GM19455 (cell line): ENCODE data around the gene AGT.

Experiments
- ATAC-seq: cut with Tn5 transposase; IDR thresholded peaks from one replicate; pipeline ENCODE4 v1.9.1; 2021; ENCODE audit not compliant: unreplicated experiment

The AGT gene

DNA sequence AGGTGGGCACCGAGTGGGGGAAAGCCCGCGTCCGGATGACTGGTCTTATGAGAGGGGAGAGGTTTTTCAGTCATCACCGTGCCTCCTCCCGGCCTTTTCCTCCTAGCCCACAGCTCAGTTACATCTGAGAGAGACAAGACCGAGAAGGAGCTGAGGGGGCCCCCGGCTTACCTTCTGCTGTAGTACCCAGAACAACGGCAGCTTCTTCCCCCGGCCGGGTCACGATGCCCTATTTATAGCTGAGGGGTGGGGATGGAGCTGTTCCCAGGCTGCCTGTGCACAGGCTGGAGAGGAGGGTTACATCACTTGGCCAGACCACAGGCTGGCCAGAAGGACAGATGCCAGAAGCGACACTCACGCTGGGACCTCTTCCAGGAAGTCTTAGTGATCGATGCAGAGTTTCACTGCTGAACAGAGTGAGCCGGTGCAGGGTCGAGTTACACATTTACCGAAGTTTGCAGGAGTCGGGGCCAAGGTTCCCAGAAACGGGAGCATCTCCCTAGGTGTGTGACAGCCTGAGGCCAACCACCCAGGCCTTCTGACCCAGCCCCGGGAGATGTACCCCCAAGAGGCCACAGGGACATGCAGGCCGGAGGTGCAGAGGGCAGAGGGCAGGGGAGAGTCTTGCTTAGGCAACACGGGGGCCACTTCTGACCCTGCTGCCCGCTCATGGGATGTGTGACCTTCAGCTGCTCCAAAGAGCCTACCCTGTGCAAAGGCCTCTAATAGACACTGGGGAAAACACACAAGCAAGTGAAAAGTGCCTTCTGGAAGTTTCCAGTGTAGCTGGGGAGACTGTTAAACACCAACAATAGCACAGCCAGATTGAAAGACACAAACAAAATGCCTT is at the start of gene AGT:
Gene AGT, minus strand, starts transcription at position 208 of the 850 bp plus-strand sequence. CDS start 3,299 bp downstream, outside the sequence.
- ATAC-seq, result no peak

DNA sequence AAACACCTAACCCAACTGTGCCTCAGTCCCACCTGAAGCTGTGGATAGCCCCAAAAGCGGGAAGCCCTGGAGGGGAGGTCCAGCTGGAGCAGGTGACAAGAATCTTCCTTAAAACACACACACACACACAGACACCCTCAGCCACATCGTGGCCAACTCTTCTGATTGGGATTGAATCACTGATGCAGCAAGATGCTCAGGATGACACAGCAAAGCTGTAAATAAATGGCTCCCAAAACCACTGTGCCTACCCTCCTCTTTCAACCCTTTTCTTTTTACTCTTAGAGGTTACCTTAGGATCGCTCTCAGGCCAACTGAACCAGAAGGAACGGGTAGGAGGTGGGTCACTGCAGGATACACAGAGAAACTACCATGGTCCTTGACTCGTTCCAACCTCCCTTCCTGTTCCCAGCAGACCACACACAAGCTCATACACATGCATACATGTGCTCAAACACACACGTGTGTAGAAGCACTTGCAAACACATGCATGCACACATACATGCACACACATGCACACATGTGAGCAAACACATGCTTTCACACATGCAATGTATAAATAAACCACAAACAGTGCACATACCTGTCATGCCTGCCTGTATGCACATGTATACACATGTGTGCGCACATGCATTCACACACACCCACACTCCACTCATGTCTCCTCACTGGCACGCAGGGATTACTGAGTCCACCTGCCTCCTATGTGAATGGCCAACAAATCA is 47.7 kb upstream of the AGT start:
- ATAC-seq, result no peak

GRCh38 chr1:230760360-230760827 is 46.5 kb upstream of the AGT start:
- no peak for ATAC-seq

- no peak for ATAC-seq
These were observed 45.6 kb upstream of the AGT start for GRCh38 chr1:230759369-230760065.

DNA sequence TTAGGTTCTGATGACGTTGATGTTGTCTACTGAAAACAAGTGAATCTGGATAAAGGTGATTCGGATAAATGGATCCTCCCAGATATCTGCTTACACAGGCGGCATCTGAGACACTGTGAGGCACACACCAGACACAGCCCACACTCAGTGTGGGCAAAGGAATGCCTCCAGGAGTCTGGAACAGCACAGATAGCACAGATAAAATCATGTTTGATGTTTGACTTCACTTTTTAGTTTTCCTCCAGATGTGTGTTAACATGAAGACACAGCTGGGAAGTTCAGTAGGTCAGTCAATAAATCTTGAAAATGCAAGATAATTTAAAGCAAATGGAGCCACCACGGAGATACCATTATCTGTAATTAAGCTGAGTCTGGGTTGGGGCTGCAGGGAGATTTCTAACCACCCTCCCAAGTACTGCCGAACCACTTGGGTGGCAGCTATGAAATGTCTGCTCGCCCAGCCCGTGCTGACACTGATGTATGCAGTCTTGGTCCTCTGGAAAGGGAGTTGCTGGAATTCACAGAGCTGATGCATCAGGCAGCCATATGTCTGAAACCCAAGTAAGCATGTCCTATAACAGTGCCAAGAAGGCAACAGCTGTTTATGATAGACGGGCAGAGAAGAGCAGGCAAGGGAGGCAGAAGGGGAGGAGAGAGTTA is 44.9 kb upstream of the AGT start:
- ATAC-seq, result no peak

DNA sequence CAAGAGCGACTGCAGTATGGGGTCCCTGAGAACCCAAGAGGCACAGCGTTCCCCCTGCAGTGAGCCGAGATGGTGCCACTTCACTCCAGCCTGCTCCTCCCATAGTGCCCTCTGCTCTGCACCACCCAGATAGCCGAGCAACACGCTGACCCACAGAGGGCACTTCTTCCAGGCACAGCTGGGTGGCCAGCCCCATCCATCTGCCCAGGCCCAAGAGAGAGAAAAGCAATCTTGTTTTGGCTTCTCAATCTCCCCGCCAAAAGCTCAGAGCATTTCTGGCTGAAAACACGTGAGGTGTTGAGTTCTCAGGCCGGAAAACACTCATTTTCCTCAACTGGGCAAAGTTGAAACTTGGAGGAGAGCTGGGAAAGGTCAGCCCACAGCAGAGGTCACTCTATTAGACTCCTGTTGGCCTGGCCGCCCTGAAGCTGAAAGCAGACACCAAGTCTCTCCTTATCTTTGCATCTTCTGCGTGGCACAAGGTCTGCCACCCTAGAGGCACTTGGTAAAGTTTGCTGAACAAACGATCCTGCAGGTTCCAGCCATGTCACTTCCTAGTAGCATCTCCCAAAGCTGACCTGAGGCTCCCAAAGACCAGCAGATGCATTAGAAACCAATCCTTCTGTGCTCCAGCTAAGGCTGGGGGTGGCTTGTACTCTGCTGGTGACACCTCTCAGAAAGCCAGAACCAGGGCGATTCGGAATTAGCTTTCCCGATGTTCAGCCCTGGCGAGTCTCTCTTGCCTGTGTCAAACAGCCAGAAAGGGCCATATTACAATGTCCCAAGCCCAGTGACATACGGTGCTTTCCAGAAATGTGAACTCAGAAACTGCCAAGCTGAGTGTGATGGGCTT is 44.2 kb upstream of the AGT start:
- ATAC-seq, result no peak

GRCh38 chr1:230754796-230755195 is 40.9 kb upstream of the AGT start:
- ATAC-seq, result no peak

DNA sequence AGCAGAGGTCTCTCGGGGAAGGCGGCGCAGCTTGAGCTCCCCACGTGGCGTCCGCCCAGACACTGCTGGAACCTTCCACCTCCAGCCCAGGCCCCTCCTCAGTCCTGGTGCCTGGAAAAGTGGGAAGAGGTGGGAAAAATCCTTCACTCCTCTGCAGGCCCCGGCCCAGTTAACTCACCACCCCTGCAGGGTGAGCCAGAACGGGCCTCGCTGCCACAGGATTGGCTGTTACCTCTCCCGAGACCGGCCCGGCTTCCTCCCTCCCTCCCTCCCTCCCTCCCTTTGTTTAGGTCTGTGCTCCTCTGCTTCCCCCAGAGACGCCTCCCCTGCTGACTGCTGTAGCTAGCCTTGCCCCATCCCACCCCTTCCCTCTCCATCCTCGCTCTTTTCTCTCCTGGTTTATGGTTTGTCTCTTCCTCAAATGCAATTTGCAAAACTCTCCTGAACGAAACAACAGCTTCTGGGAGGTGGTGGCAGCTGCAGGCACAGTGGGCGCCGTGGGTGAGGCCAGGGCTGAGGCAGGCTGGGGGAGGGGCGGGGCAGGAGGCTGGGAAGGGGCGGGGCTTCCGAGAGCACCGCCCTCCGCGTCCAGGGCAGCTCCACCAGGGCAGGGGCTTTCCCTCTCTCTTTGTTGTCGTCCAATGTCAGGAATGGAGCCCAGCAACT is 39.8 kb upstream of the AGT start:
- ATAC-seq, result no peak

GRCh38 chr1:230753191-230753585 is 39.3 kb upstream of the AGT start:
- ATAC-seq, result no peak

- ATAC-seq, result no peak
These were observed 38.5 kb upstream of the AGT start for GRCh38 chr1:230752407-230752806.

DNA sequence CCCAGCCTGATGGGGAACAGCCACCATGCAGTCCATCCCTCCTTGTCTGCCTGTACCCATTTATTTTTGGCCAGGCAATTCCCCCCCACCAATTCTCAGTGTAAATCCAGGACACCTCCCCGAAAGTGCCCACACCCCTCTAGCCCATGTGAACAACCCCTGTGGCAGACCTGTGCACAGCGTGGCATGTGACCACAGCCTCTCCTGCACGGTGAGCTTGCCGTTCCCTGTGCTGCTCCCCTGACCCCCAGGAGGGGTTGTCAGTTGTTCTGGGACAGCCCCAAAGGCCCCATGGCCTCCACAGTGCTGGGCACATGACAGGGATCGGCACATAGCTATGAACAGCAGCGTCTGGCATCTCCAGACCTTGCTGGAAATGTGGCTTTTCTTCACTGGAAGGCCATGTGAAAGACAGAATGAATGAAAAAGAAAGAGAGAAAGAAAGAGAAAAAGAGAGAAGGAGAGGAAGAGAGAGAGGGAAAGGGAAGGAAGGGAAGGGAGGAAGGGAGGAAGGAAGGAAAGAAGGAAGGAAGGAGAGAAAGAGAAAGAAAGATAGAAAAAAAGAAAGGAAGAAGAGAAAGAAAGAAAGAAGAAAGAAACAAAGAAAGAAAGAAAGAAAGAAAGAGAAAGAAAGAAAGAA is 37.2 kb upstream of the AGT start:
- no peak for ATAC-seq

GRCh38 chr1:230750576-230750975 is 36.7 kb upstream of the AGT start:
- no peak for ATAC-seq

DNA sequence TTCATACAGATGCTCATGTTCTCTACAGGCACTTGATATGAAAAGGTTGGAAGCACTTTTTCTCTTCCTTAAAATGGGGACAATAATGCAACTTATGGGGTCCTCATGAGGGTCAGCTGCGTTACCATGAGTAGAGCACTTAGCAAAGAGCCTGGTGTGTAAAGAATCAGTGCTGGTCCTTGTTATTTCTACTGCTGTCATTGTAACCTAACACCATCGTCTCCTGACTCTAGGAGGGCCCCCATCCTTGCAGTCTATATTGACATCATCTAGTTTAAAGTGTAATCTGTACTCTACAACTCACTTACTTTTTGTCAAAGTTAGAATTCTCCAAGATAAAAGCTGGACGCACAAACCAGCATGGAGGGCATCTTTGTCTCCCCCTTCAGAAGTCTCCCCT is 35.7 kb upstream of the AGT start:
- ATAC-seq, result no peak

DNA sequence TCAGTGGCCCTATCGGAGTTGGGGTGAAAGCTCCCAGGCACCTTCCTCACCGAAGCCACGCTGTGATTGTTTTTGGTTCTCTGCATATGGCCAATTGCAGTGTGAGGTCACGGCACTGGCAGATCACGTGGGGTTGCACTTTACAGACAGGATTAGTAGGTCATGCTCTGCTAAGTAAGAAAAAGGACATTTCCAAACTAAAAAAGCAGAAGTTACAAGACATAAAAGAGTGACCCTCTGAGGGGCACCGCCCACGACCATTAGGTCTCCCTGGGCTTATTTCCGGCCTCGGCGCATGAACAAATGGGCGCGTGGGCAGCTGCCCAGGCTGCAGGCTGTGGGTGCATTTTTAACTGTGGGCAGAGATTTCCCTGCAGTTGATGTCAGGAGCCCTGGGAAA is 35.2 kb upstream of the AGT start:
- ATAC-seq, result no peak

GRCh38 chr1:230747890-230748800 is 34.2 kb upstream of the AGT start:
- no peak for ATAC-seq

GRCh38 chr1:230747127-230747730 is 33.3 kb upstream of the AGT start, which contains the start of gene CAPN9:
Gene CAPN9 (plus strand): TSS chr1:230747388. CDS start chr1:230747497, 109 bp downstream.
- ATAC-seq, result no peak

DNA sequence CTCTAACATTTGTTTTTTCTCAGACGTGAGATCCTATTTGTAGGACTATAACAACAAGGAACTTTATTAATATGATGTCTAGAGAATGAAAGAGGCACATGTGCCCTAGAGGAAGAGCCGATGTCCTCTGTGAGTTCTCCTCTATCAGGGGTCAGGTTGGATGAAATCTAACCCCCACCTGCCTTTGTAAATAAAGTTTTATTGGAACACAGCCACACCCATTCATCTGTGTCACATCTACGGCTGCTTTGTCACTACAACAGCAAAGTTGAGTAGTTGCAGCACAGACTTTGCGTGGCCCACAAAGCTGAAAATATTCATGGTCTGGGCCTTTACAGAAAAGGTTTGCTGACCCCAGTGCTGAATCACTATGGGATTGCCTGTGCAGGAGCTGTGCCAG is 32.7 kb upstream of the AGT start:
- ATAC-seq, result no peak

GRCh38 chr1:230745071-230745470 is 31.1 kb upstream of the AGT start:
- ATAC-seq, result no peak
